ENCODE results near the gene SLC35F3. TPM values are rescaled to one million over a fixed set of nuclear protein-coding genes. Genes with fewer than 3 reads are reported as not detected.

The SLC35F3 gene
- total RNA-seq, 1 donor from 2014 or later = 0.57 TPM

DNA sequence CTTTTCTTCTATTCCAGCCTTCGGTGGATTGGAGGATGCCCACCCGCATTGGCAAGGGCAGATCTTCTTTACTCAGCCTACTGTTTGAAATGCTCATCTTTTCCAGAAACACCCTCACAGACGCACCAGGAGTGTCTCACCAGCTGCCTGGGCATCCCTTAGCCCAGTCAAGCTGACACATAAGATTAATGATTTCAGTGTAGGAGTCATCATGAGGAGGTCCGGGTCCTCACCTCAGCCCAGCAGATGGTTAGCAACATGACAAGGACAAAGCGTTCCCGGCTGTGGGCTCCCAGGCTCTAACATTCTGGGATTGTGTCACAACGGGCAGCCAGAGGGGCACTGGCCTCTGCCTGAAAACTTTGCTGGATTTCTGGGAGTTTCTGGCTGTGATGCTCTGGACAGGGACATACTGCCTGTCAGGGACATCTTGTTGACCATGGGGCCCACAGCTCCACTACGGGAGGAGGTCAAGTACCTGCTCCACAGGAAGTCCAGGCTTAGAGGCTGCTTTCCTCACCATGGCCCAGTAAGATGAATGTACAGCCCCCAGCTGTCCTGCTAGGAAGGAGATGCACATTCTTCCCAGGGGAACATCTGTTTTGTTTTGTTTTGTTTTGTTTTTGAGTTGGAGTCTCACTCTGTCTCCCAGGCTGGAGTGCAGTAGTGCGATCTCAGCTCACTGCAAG is 264.8 kb downstream of the SLC35F3 start:
- no peak overlapping the region for H3K9ac ChIP-seq (ENCODE audit: low read length)
- FAIRE-seq = no peak
- peaks cover 9% of the 10 kb centered on the region for H3K27me3 Mint-ChIP-seq (ENCODE audit: low read depth, unreplicated experiment)
- no peak for DNase-seq (ENCODE audit: low read depth)
- no peak overlapping the region for H3K27ac ChIP-seq (ENCODE audit: low read depth, low read length)
- no peaks in the 10 kb centered on the region for H3K79me2 ChIP-seq (ENCODE audit: insufficient read depth, low read length)
- H4K20me1 ChIP-seq (ENCODE audit: insufficient read depth, low read length) = no peaks in the 10 kb centered on the region
- no peak overlapping the region for H2AFZ ChIP-seq (ENCODE audit: low read depth, low read length)
- no peaks in the 10 kb centered on the region for H3K4me1 ChIP-seq (ENCODE audit: insufficient read depth, low read length)
- H3K4me3 Mint-ChIP-seq (ENCODE audit: unreplicated experiment) = no peak overlapping the region
- H3K4me2 ChIP-seq (ENCODE audit: low read length) = no peak overlapping the region
- H3K36me3 ChIP-seq (ENCODE audit: insufficient read depth, low read length) = no peaks in the 10 kb centered on the region
- TF ChIP-seq EZH2 (IDR thresholded peaks at IDR 0.05; ENCODE audit: insufficient read depth, low read length) = no peak
- TF ChIP-seq, protein P1, sequence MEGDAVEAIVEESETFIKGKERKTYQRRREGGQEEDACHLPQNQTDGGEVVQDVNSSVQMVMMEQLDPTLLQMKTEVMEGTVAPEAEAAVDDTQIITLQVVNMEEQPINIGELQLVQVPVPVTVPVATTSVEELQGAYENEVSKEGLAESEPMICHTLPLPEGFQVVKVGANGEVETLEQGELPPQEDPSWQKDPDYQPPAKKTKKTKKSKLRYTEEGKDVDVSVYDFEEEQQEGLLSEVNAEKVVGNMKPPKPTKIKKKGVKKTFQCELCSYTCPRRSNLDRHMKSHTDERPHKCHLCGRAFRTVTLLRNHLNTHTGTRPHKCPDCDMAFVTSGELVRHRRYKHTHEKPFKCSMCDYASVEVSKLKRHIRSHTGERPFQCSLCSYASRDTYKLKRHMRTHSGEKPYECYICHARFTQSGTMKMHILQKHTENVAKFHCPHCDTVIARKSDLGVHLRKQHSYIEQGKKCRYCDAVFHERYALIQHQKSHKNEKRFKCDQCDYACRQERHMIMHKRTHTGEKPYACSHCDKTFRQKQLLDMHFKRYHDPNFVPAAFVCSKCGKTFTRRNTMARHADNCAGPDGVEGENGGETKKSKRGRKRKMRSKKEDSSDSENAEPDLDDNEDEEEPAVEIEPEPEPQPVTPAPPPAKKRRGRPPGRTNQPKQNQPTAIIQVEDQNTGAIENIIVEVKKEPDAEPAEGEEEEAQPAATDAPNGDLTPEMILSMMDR (IDR thresholded peaks at IDR 0.05; ENCODE audit: insufficient read depth, low read depth, low read length) = no peak
- no peaks in the 10 kb centered on the region for H3K9me3 ChIP-seq (ENCODE audit: insufficient read depth, low read depth, low read length)
- no peaks in the 10 kb centered on the region for H3K27me3 ChIP-seq (ENCODE audit: insufficient read depth, low read length)
- H3K4me1 Mint-ChIP-seq (ENCODE audit: low read depth, unreplicated experiment) = no peaks in the 10 kb centered on the region
- peaks cover 4% of the 10 kb centered on the region for H3K9me3 Mint-ChIP-seq (ENCODE audit: unreplicated experiment)
- H3K27ac Mint-ChIP-seq (ENCODE audit: unreplicated experiment) = no peak overlapping the region
- H3K4me3 ChIP-seq (ENCODE audit: insufficient read depth, low read depth, low read length) = no peak overlapping the region
- H3K36me3 Mint-ChIP-seq (ENCODE audit: low read depth, unreplicated experiment) = no peaks in the 10 kb centered on the region

DNA sequence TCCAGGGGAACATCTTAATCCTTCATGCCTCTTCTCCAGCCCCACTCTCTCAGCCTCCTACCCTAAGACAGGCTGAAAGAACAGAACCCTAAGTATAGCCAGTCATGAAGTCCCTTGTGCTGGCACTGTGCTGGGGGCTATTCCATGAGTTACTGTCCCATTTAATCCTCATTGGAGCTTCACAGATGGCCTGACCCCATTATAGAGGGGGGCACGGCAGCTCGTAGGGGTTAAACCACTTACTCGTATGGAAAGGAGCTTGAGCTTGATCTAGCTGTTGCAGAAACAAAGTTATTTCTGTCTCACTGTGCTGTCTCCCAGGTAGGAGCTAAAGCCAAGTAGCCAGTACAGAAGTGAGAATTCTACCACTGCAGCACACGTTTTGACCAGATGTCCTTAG is 265.6 kb downstream of the SLC35F3 start:
- Histone ChIP-seq H2AFZ (ENCODE audit: low read depth, low read length) (no peak overlapping the region), H3K36me3 (ENCODE audit: insufficient read depth, low read length) (no peaks in the 10 kb centered on the region), H3K79me2 (ENCODE audit: insufficient read depth, low read length) (no peaks in the 10 kb centered on the region), H3K9ac (ENCODE audit: low read length) (no peak overlapping the region), H3K9me3 (ENCODE audit: insufficient read depth, low read depth, low read length) (no peaks in the 10 kb centered on the region), H4K20me1 (ENCODE audit: insufficient read depth, low read length) (no peaks in the 10 kb centered on the region), H3K4me2 (ENCODE audit: low read length) (no peak overlapping the region), H3K27ac (ENCODE audit: low read depth, low read length) (no peak overlapping the region), H3K4me1 (ENCODE audit: insufficient read depth, low read length) (no peaks in the 10 kb centered on the region), H3K27me3 (ENCODE audit: insufficient read depth, low read length) (no peaks in the 10 kb centered on the region), H3K4me3 (ENCODE audit: insufficient read depth, low read depth, low read length) (no peak overlapping the region)
- no peak for TF ChIP-seq EZH2 (IDR thresholded peaks at IDR 0.05; ENCODE audit: insufficient read depth, low read length)
- TF ChIP-seq, protein P1 (IDR thresholded peaks at IDR 0.05; ENCODE audit: insufficient read depth, low read depth, low read length) = no peak
- no peaks in the 10 kb centered on the region for H3K36me3 Mint-ChIP-seq (ENCODE audit: low read depth, unreplicated experiment)
- H3K27ac Mint-ChIP-seq (ENCODE audit: unreplicated experiment) = no peak overlapping the region
- FAIRE-seq = no peak
- peaks cover 4% of the 10 kb centered on the region for H3K9me3 Mint-ChIP-seq (ENCODE audit: unreplicated experiment)
- no peak for DNase-seq (ENCODE audit: low read depth)
- no peaks in the 10 kb centered on the region for H3K4me1 Mint-ChIP-seq (ENCODE audit: low read depth, unreplicated experiment)
- H3K4me3 Mint-ChIP-seq (ENCODE audit: unreplicated experiment) = no peak overlapping the region
- H3K27me3 Mint-ChIP-seq (ENCODE audit: low read depth, unreplicated experiment) = peaks cover 9% of the 10 kb centered on the region

DNA sequence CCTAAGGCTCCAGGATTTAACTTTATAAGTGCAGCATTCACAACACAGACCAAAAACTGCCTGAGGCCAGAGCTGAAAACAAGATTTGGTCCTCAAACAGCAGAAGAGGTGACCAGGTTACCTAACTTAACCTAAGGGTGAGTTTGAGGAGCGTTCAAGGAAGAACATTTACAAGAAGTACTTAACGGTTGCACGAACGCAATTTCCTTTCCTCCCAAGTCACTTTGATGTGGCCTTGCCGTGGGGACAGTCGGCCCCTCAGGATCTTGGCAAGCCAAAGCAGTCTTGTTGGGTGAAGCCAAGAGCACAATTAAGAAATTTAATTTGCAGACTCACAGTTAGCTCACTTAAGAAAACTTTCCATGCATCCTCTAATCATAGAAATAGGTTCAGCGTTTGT is 266.1 kb downstream of the SLC35F3 start:
- Histone ChIP-seq H3K36me3 (ENCODE audit: insufficient read depth, low read length) (no peaks in the 10 kb centered on the region), H2AFZ (ENCODE audit: low read depth, low read length) (no peak overlapping the region), H3K4me2 (ENCODE audit: low read length) (no peak overlapping the region), H3K27me3 (ENCODE audit: insufficient read depth, low read length) (no peaks in the 10 kb centered on the region), H3K79me2 (ENCODE audit: insufficient read depth, low read length) (no peaks in the 10 kb centered on the region), H3K9ac (ENCODE audit: low read length) (no peak overlapping the region), H3K4me1 (ENCODE audit: insufficient read depth, low read length) (no peaks in the 10 kb centered on the region), H3K27ac (ENCODE audit: low read depth, low read length) (no peak overlapping the region), H3K9me3 (ENCODE audit: insufficient read depth, low read depth, low read length) (no peaks in the 10 kb centered on the region), H3K4me3 (ENCODE audit: insufficient read depth, low read depth, low read length) (no peak overlapping the region), H4K20me1 (ENCODE audit: insufficient read depth, low read length) (no peaks in the 10 kb centered on the region)
- TF ChIP-seq, protein P1 (IDR thresholded peaks at IDR 0.05; ENCODE audit: insufficient read depth, low read depth, low read length) = no peak
- no peak for TF ChIP-seq EZH2 (IDR thresholded peaks at IDR 0.05; ENCODE audit: insufficient read depth, low read length)
- peaks cover 4% of the 10 kb centered on the region for H3K9me3 Mint-ChIP-seq (ENCODE audit: unreplicated experiment)
- H3K27ac Mint-ChIP-seq (ENCODE audit: unreplicated experiment) = no peak overlapping the region
- H3K4me1 Mint-ChIP-seq (ENCODE audit: low read depth, unreplicated experiment) = no peaks in the 10 kb centered on the region
- H3K36me3 Mint-ChIP-seq (ENCODE audit: low read depth, unreplicated experiment) = no peaks in the 10 kb centered on the region
- FAIRE-seq = no peak
- no peak for DNase-seq (ENCODE audit: low read depth)
- H3K4me3 Mint-ChIP-seq (ENCODE audit: unreplicated experiment) = no peak overlapping the region
- H3K27me3 Mint-ChIP-seq (ENCODE audit: low read depth, unreplicated experiment) = peaks cover 9% of the 10 kb centered on the region

Measured in astrocyte (in vitro differentiated cells and primary cell).